Measurements from ENCODE around the gene WNT7A.

DNA sequence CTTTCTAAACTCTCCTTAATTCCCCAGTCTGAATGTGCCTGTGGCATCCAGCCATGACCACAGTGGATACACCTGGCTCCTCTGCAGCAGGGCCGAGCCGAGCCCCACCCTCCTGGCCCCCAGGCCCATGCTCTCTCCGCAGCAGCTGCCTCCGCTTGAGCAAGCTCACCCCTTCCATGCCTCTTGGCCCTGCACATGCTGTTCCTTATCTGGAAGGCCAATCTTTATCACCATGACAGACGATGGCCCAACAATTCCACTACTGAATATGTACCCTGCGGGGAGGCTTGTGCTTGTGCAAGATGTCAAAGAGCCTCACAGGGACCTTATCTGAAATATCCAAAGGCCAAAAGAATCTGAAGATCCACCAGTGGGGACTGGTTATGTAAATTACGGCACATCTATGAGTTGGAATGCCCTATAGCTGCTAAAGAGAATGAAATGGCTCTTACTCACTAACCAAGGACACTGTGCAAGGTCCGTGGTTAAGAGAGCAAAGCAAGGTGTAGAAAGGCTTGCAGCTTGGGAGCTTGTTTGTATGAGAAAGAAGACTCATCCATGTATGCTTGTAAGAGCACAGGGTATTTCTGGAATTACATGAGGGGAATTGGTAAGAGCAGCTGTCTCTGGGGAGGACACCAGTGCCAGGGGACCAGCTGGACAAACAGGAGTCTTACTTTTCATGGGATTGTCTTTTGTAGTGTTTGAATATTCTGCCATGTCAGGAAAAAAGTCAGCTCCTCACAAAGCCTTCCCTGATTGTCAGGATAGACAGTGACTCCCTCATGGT lies 55.2 kb downstream of the WNT7A start:
- TF ChIP-seq, protein P1, sequence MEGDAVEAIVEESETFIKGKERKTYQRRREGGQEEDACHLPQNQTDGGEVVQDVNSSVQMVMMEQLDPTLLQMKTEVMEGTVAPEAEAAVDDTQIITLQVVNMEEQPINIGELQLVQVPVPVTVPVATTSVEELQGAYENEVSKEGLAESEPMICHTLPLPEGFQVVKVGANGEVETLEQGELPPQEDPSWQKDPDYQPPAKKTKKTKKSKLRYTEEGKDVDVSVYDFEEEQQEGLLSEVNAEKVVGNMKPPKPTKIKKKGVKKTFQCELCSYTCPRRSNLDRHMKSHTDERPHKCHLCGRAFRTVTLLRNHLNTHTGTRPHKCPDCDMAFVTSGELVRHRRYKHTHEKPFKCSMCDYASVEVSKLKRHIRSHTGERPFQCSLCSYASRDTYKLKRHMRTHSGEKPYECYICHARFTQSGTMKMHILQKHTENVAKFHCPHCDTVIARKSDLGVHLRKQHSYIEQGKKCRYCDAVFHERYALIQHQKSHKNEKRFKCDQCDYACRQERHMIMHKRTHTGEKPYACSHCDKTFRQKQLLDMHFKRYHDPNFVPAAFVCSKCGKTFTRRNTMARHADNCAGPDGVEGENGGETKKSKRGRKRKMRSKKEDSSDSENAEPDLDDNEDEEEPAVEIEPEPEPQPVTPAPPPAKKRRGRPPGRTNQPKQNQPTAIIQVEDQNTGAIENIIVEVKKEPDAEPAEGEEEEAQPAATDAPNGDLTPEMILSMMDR (IDR thresholded peaks at IDR 0.05), result no peak
- TF ChIP-seq POLR2A (IDR thresholded peaks at IDR 0.05), result no peak
- no peak for TF ChIP-seq EP300 (IDR thresholded peaks at IDR 0.05)
- no peak for TF ChIP-seq POLR2AphosphoS5 (IDR thresholded peaks at IDR 0.05)

Measured in stomach (tissue), 4 donors.